B cell (primary cell): Measurements from ENCODE around the gene GNA14. TPM values are rescaled to one million over a fixed set of nuclear protein-coding genes. Genes with fewer than 3 reads are reported as not detected.

Source experiments
- ATAC-seq: fragments of 200-7000 bp; cut with Tn5 transposase; one replicate; pipeline ENCODE4 v1.10.0; 2021; ENCODE audit warnings: low read depth, mild to moderate bottlenecking, moderate number of reproducible peaks, moderate library complexity
- CTCF ChIA-PET: fragments of 350-600 bp; sonication (Branson Sonifier 250); formaldehyde crosslinking; loops from one replicate; lab custom pipeline; 2021; ENCODE audit warnings: antibody characterized with exemption, inconsistent platforms; lab: Charles Lee
- POLR2A ChIA-PET: fragments of 350-600 bp; sonication (Branson Sonifier 250); formaldehyde crosslinking; loops from one replicate; lab custom pipeline; 2021; ENCODE audit warnings: antibody characterized with exemption; lab: Charles Lee
- DNase-seq: peaks from one replicate; pipeline ENCODE4 v3.0.0; 2013
- H2AFZ ChIP-seq: 2 replicates; pipeline ENCODE4 v1.6.1; 2012; ENCODE audit warnings: mild to moderate bottlenecking, low read depth, low read length; ENCODE audit not compliant: insufficient read depth, poor library complexity, severe bottlenecking
- H3K27ac ChIP-seq, 2 donors: 1 replicate in 1 of 2; 2 replicates in 1 of 2; pipeline ENCODE4 v1.5.1; 2012 to 2013; ENCODE audit warnings: low read length in 2 of 2, mild to moderate bottlenecking in 2 of 2, moderate library complexity in 1 of 2
- H3K27me3 ChIP-seq, 4 experiments: fragments of 200-600 bp in 1 of 4; sonication (generic) in 1 of 4; replicated peaks in 1 of 4; 1 replicate in 2 of 4; 2 replicates in 2 of 4; pipeline versions ENCODE4 v1.6.1 to v1.7.0; 2013 to 2016; ENCODE audit warnings: low read length in 3 of 4, mild to moderate bottlenecking in 2 of 4, mixed read lengths in 1 of 4, moderate library complexity in 1 of 4; ENCODE audit not compliant: insufficient read depth in 4 of 4, control insufficient read depth in 3 of 4; ENCODE audit errors: control extremely low read depth in 1 of 4
- H3K36me3 ChIP-seq, 2 experiments: replicated peaks in 1 of 2; 1 replicate in 1 of 2; 2 replicates in 1 of 2; pipeline versions ENCODE4 v1.6.1 to v1.7.1; 2013; ENCODE audit warnings: low read length in 1 of 2; ENCODE audit not compliant: insufficient read depth in 2 of 2, control insufficient read depth in 1 of 2; ENCODE audit errors: control extremely low read depth in 1 of 2, extremely low read depth in 1 of 2
- H3K4me1 ChIP-seq, 2 donors: fragments of 200-600 bp in 1 of 2; sonication (generic) in 1 of 2; 1 replicate in 1 of 2; 2 replicates in 1 of 2; pipeline versions ENCODE4 v1.5.1 to v1.6.1; 2013 to 2017; ENCODE audit warnings: low read length in 2 of 2; ENCODE audit not compliant: control insufficient read depth in 2 of 2, insufficient read depth in 2 of 2
- H3K4me2 ChIP-seq: replicated peaks from 2 replicates; pipeline ENCODE3; 2012; ENCODE audit warnings: mild to moderate bottlenecking, low read depth, low read length; ENCODE audit not compliant: poor library complexity, severe bottlenecking
- H3K4me3 ChIP-seq, 5 experiments: fragments of 200-600 bp in 1 of 5; sonication (generic) in 1 of 5; 1 replicate in 3 of 5; 2 replicates in 2 of 5; pipeline versions ENCODE4 v1.5.1 to v1.7.0; 2011 to 2016; ENCODE audit warnings: low read length in 4 of 5, mild to moderate bottlenecking in 4 of 5, low read depth in 2 of 5, control low read depth in 1 of 5, moderate library complexity in 1 of 5; ENCODE audit not compliant: insufficient read depth in 1 of 5; ENCODE audit errors: control extremely low read depth in 1 of 5, extremely low read depth in 1 of 5
- H3K79me2 ChIP-seq: fragments of 200-600 bp; sonication (generic); one replicate; pipeline ENCODE4 v1.6.0; 2016; ENCODE audit warnings: low read length; ENCODE audit not compliant: control insufficient read depth, insufficient read depth
- H3K9ac ChIP-seq: fragments of 200-600 bp; sonication (generic); 2 replicates; pipeline ENCODE4 v1.6.1; 2017; ENCODE audit warnings: mild to moderate bottlenecking, low read length, moderate library complexity
- H3K9me3 ChIP-seq, 3 donors: one replicate each; pipeline versions ENCODE4 v1.6.1 to v1.7.1; 2013; ENCODE audit warnings: low read length in 2 of 3; ENCODE audit not compliant: control insufficient read depth in 2 of 3, insufficient read depth in 1 of 3; ENCODE audit errors: control extremely low read depth in 1 of 3
- H4K20me1 ChIP-seq: 2 replicates; pipeline ENCODE4 v1.6.0; 2012; ENCODE audit warnings: mild to moderate bottlenecking, low read length; ENCODE audit not compliant: insufficient read depth, control insufficient read depth, poor library complexity, severe bottlenecking
- H3K27ac Mint-ChIP-seq: one replicate; pipeline ENCODE4 v1.8.0; 2021; ENCODE audit warnings: mixed read lengths
- H3K27me3 Mint-ChIP-seq: one replicate; pipeline ENCODE4 v1.8.0; 2021; ENCODE audit warnings: mixed read lengths
- H3K4me1 Mint-ChIP-seq: one replicate; pipeline ENCODE4 v1.8.0; 2021; ENCODE audit warnings: mixed read lengths
- H3K4me3 Mint-ChIP-seq: one replicate; pipeline ENCODE4 v1.8.0; 2021; ENCODE audit warnings: mixed read lengths
- H3K9me3 Mint-ChIP-seq: one replicate; pipeline ENCODE4 v1.8.0; 2022; ENCODE audit warnings: mixed read lengths; ENCODE audit not compliant: insufficient read depth
- EZH2 ChIP-seq: IDR thresholded peaks from 2 replicates; pipeline ENCODE4 v1.6.1; 2012; ENCODE audit warnings: borderline replicate concordance, low read depth, mild to moderate bottlenecking, moderate library complexity, low read length; ENCODE audit not compliant: insufficient read depth, poor library complexity, severe bottlenecking
- WGBS: methylation state at CpG from one replicate; pipeline ENCODE4 v1.1.5; 2013; ENCODE audit warnings: missing lambda C conversion rate; ENCODE audit not compliant: insufficient coverage; 5-methylcytosine and 5-hydroxymethylcytosine counted together
- intact Hi-C: fragments of 100-400 bp; cut with micrococcal nuclease; formaldehyde crosslinking; loops from one replicate; pipeline ENCODE4 v1.10.0; 2022
- polyA plus RNA-seq: library from polyadenylated mRNA; depleted of rRNA; stranded (reverse); fragments of >200 nt; gene quantifications from 2 replicates; pipeline ENCODE4 v1.2.3, GENCODE V29; 2012
- total RNA-seq, 2 donors: library from RNA; stranded (reverse); fragments of 120-200 nt in 1 of 2; gene quantifications; 1 replicate in 1 of 2; 2 replicates in 1 of 2; pipeline versions ENCODE4 v1.2.3 to v1.2.4, GENCODE V29; 2013 to 2022
- TF ChIP-seq, protein P1 (sequence below): fragments of 200-600 bp; IDR thresholded peaks from one replicate; pipeline ENCODE4 v1.8.0; 2022; ENCODE audit warnings: antibody characterized with exemption, mild to moderate bottlenecking

GNA14 gene
- total and polyA plus RNA-seq, 2 donors (not counting 1 experiment from before 2014, with no cell fraction given): not detected

- DNase-seq (no peak), ATAC-seq (no peak)
- no peak overlapping the region for H3K27ac Mint-ChIP-seq
- peak overlapping the region; percentile 2 for H3K4me3 Mint-ChIP-seq
- Histone ChIP-seq H4K20me1 (no peaks in the 10 kb centered on the region), H3K27ac (no peak overlapping the region), H3K9me3 (peaks cover 0 to 5% (median 0%) of the 10 kb centered on the region in 3 donors), H3K4me3 (no peak overlapping the region), H3K27me3 (peaks cover 0 to 27% (median 9%) of the 10 kb centered on the region in 4 experiments), H2AFZ (no peak overlapping the region), H3K36me3 (no peaks in the 10 kb centered on the region), H3K4me1 (peaks cover 3 to 13% of the 10 kb centered on the region in 2 donors), H3K9ac (no peak overlapping the region), H3K79me2 (no peaks in the 10 kb centered on the region), H3K4me2 (peak overlapping the region; percentile 35)
- intact Hi-C loops: no loop called here
- H3K9me3 Mint-ChIP-seq: no peaks in the 10 kb centered on the region
- H3K27me3 Mint-ChIP-seq: peaks cover 32% of the 10 kb centered on the region
- TF ChIP-seq, protein P1, sequence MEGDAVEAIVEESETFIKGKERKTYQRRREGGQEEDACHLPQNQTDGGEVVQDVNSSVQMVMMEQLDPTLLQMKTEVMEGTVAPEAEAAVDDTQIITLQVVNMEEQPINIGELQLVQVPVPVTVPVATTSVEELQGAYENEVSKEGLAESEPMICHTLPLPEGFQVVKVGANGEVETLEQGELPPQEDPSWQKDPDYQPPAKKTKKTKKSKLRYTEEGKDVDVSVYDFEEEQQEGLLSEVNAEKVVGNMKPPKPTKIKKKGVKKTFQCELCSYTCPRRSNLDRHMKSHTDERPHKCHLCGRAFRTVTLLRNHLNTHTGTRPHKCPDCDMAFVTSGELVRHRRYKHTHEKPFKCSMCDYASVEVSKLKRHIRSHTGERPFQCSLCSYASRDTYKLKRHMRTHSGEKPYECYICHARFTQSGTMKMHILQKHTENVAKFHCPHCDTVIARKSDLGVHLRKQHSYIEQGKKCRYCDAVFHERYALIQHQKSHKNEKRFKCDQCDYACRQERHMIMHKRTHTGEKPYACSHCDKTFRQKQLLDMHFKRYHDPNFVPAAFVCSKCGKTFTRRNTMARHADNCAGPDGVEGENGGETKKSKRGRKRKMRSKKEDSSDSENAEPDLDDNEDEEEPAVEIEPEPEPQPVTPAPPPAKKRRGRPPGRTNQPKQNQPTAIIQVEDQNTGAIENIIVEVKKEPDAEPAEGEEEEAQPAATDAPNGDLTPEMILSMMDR: no peak
- no peak for TF ChIP-seq EZH2
- CTCF ChIA-PET: no interaction called here
- H3K4me1 Mint-ChIP-seq: peaks cover 6% of the 10 kb centered on the region
- POLR2A ChIA-PET: no interaction called here
- WGBS: 23% methylated on average over 80 of the region's 83 CpGs
Observed at GRCh38 chr9:77647267-77648233, 572 bp downstream of the GNA14 start.

- no peak overlapping the region for H2AFZ ChIP-seq
- Mint-ChIP-seq H3K4me1 (peaks cover 6% of the 10 kb centered on the region), H3K27me3 (peaks cover 30% of the 10 kb centered on the region), H3K4me3 (no peak overlapping the region), H3K27ac (no peak overlapping the region), H3K9me3 (no peaks in the 10 kb centered on the region)
- no peaks in the 10 kb centered on the region for H3K36me3 ChIP-seq
- H3K9me3 ChIP-seq: peaks cover 0 to 5% (median 0%) of the 10 kb centered on the region in 3 donors
- ChIA-PET CTCF (no interaction called here), POLR2A (no interaction called here)
- H3K79me2 ChIP-seq: no peaks in the 10 kb centered on the region
- no peak for TF ChIP-seq EZH2
- TF ChIP-seq, protein P1: no peak
- intact Hi-C loops: no loop called here
- ATAC-seq: no peak
- H3K4me2 ChIP-seq: no peak overlapping the region
- H3K4me3 ChIP-seq: no peak overlapping the region
- peaks cover 3 to 13% of the 10 kb centered on the region in 2 donors for H3K4me1 ChIP-seq
- DNase-seq: no peak
- H3K9ac ChIP-seq: no peak overlapping the region
- no peak overlapping the region for H3K27ac ChIP-seq
- peaks cover 0 to 24% (median 7%) of the 10 kb centered on the region in 4 experiments for H3K27me3 ChIP-seq
- H4K20me1 ChIP-seq: no peaks in the 10 kb centered on the region
- 92% methylated on average over 4 of the region's 5 CpGs for WGBS
Observed at GRCh38 chr9:77643871-77644270, 4.3 kb downstream of the GNA14 start.
